B cell (primary cell): ENCODE results near the gene TPST1. TPM values are rescaled to one million over a fixed set of nuclear protein-coding genes. Genes with fewer than 3 reads are reported as not detected.

Experiments used
- ATAC-seq: fragments of 200-7000 bp; cut with Tn5 transposase; one replicate; pipeline ENCODE4 v1.10.0; 2021; ENCODE audit warnings: low read depth, mild to moderate bottlenecking, moderate number of reproducible peaks, moderate library complexity
- CTCF ChIA-PET: fragments of 350-600 bp; sonication (Branson Sonifier 250); formaldehyde crosslinking; loops from one replicate; lab custom pipeline; 2021; ENCODE audit warnings: antibody characterized with exemption, inconsistent platforms; lab: Charles Lee
- POLR2A ChIA-PET: fragments of 350-600 bp; sonication (Branson Sonifier 250); formaldehyde crosslinking; loops from one replicate; lab custom pipeline; 2021; ENCODE audit warnings: antibody characterized with exemption; lab: Charles Lee
- DNase-seq: peaks from one replicate; pipeline ENCODE4 v3.0.0; 2013
- H2AFZ ChIP-seq: 2 replicates; pipeline ENCODE4 v1.6.1; 2012; ENCODE audit warnings: mild to moderate bottlenecking, low read depth, low read length; ENCODE audit not compliant: insufficient read depth, poor library complexity, severe bottlenecking
- H3K27ac ChIP-seq, 2 donors: 1 replicate in 1 of 2; 2 replicates in 1 of 2; pipeline ENCODE4 v1.5.1; 2012 to 2013; ENCODE audit warnings: low read length in 2 of 2, mild to moderate bottlenecking in 2 of 2, moderate library complexity in 1 of 2
- H3K27me3 ChIP-seq, 4 experiments: fragments of 200-600 bp in 1 of 4; sonication (generic) in 1 of 4; replicated peaks in 1 of 4; 1 replicate in 2 of 4; 2 replicates in 2 of 4; pipeline versions ENCODE4 v1.6.1 to v1.7.0; 2013 to 2016; ENCODE audit warnings: low read length in 3 of 4, mild to moderate bottlenecking in 2 of 4, mixed read lengths in 1 of 4, moderate library complexity in 1 of 4; ENCODE audit not compliant: insufficient read depth in 4 of 4, control insufficient read depth in 3 of 4; ENCODE audit errors: control extremely low read depth in 1 of 4
- H3K36me3 ChIP-seq, 2 experiments: replicated peaks in 1 of 2; 1 replicate in 1 of 2; 2 replicates in 1 of 2; pipeline versions ENCODE4 v1.6.1 to v1.7.1; 2013; ENCODE audit warnings: low read length in 1 of 2; ENCODE audit not compliant: insufficient read depth in 2 of 2, control insufficient read depth in 1 of 2; ENCODE audit errors: control extremely low read depth in 1 of 2, extremely low read depth in 1 of 2
- H3K4me1 ChIP-seq, 2 donors: fragments of 200-600 bp in 1 of 2; sonication (generic) in 1 of 2; 1 replicate in 1 of 2; 2 replicates in 1 of 2; pipeline versions ENCODE4 v1.5.1 to v1.6.1; 2013 to 2017; ENCODE audit warnings: low read length in 2 of 2; ENCODE audit not compliant: control insufficient read depth in 2 of 2, insufficient read depth in 2 of 2
- H3K4me2 ChIP-seq: replicated peaks from 2 replicates; pipeline ENCODE3; 2012; ENCODE audit warnings: mild to moderate bottlenecking, low read depth, low read length; ENCODE audit not compliant: poor library complexity, severe bottlenecking
- H3K4me3 ChIP-seq, 5 experiments: fragments of 200-600 bp in 1 of 5; sonication (generic) in 1 of 5; 1 replicate in 3 of 5; 2 replicates in 2 of 5; pipeline versions ENCODE4 v1.5.1 to v1.7.0; 2011 to 2016; ENCODE audit warnings: low read length in 4 of 5, mild to moderate bottlenecking in 4 of 5, low read depth in 2 of 5, control low read depth in 1 of 5, moderate library complexity in 1 of 5; ENCODE audit not compliant: insufficient read depth in 1 of 5; ENCODE audit errors: control extremely low read depth in 1 of 5, extremely low read depth in 1 of 5
- H3K79me2 ChIP-seq: fragments of 200-600 bp; sonication (generic); one replicate; pipeline ENCODE4 v1.6.0; 2016; ENCODE audit warnings: low read length; ENCODE audit not compliant: control insufficient read depth, insufficient read depth
- H3K9ac ChIP-seq: fragments of 200-600 bp; sonication (generic); 2 replicates; pipeline ENCODE4 v1.6.1; 2017; ENCODE audit warnings: mild to moderate bottlenecking, low read length, moderate library complexity
- H3K9me3 ChIP-seq, 3 donors: one replicate each; pipeline versions ENCODE4 v1.6.1 to v1.7.1; 2013; ENCODE audit warnings: low read length in 2 of 3; ENCODE audit not compliant: control insufficient read depth in 2 of 3, insufficient read depth in 1 of 3; ENCODE audit errors: control extremely low read depth in 1 of 3
- H4K20me1 ChIP-seq: 2 replicates; pipeline ENCODE4 v1.6.0; 2012; ENCODE audit warnings: mild to moderate bottlenecking, low read length; ENCODE audit not compliant: insufficient read depth, control insufficient read depth, poor library complexity, severe bottlenecking
- H3K27ac Mint-ChIP-seq: one replicate; pipeline ENCODE4 v1.8.0; 2021; ENCODE audit warnings: mixed read lengths
- H3K27me3 Mint-ChIP-seq: one replicate; pipeline ENCODE4 v1.8.0; 2021; ENCODE audit warnings: mixed read lengths
- H3K4me1 Mint-ChIP-seq: one replicate; pipeline ENCODE4 v1.8.0; 2021; ENCODE audit warnings: mixed read lengths
- H3K4me3 Mint-ChIP-seq: one replicate; pipeline ENCODE4 v1.8.0; 2021; ENCODE audit warnings: mixed read lengths
- H3K9me3 Mint-ChIP-seq: one replicate; pipeline ENCODE4 v1.8.0; 2022; ENCODE audit warnings: mixed read lengths; ENCODE audit not compliant: insufficient read depth
- CTCF ChIP-seq: fragments of 200-600 bp; IDR thresholded peaks from one replicate; pipeline ENCODE4 v1.8.0; 2022; ENCODE audit warnings: antibody characterized with exemption, mild to moderate bottlenecking
- EZH2 ChIP-seq: IDR thresholded peaks from 2 replicates; pipeline ENCODE4 v1.6.1; 2012; ENCODE audit warnings: borderline replicate concordance, low read depth, mild to moderate bottlenecking, moderate library complexity, low read length; ENCODE audit not compliant: insufficient read depth, poor library complexity, severe bottlenecking
- WGBS: methylation state at CpG from one replicate; pipeline ENCODE4 v1.1.5; 2013; ENCODE audit warnings: missing lambda C conversion rate; ENCODE audit not compliant: insufficient coverage; 5-methylcytosine and 5-hydroxymethylcytosine counted together
- intact Hi-C: fragments of 100-400 bp; cut with micrococcal nuclease; formaldehyde crosslinking; loops from one replicate; pipeline ENCODE4 v1.10.0; 2022
- polyA plus RNA-seq: library from polyadenylated mRNA; depleted of rRNA; stranded (reverse); fragments of >200 nt; gene quantifications from 2 replicates; pipeline ENCODE4 v1.2.3, GENCODE V29; 2012
- total RNA-seq, 2 donors: library from RNA; stranded (reverse); fragments of 120-200 nt in 1 of 2; gene quantifications; 1 replicate in 1 of 2; 2 replicates in 1 of 2; pipeline versions ENCODE4 v1.2.3 to v1.2.4, GENCODE V29; 2013 to 2022

The TPST1 gene
- total and polyA plus RNA-seq, 2 donors (not counting 1 experiment from before 2014, with no cell fraction given): 13.0 to 17.0 TPM

DNA sequence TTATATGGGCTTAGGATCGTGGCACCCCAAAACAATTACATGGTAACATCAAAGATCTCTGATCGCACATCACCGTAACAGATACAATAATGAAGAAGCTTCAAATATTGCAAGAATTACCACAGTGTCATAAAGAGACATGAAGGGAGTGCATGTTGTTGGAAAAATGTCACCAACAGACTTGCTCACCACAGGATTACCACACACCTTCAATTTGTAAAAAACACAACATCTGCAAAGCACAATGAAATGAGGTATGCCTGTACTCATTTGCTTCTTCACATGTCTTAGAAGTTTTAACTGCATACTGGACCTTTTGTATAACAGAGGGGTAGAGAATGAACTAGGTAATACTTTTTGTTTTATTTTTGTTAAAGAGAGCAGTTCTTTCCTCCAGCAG is 96.6 kb downstream of the TPST1 start:
- Histone ChIP-seq H3K79me2 (peaks cover 15% of the 10 kb centered on the region), H3K9me3 (peaks cover 2 to 8% (median 5%) of the 10 kb centered on the region in 3 donors), H3K36me3 (peaks cover 0 to 1% of the 10 kb centered on the region in 2 experiments), H2AFZ (no peak overlapping the region), H3K4me1 (no peaks in the 10 kb centered on the region), H3K27ac (no peak overlapping the region), H3K4me3 (no peak overlapping the region), H4K20me1 (peaks cover 13% of the 10 kb centered on the region), H3K9ac (no peak overlapping the region), H3K27me3 (no peaks in the 10 kb centered on the region), H3K4me2 (no peak overlapping the region)
- no peak overlapping the region for H3K4me3 Mint-ChIP-seq
- no peaks in the 10 kb centered on the region for H3K27me3 Mint-ChIP-seq
- no peaks in the 10 kb centered on the region for H3K4me1 Mint-ChIP-seq
- ATAC-seq: no peak
- no CpG with 5 or more reads among the region's 3 CpGs for WGBS
- TF ChIP-seq CTCF (no peak), EZH2 (no peak)
- CTCF ChIA-PET: no interaction called here
- peaks cover 6% of the 10 kb centered on the region for H3K9me3 Mint-ChIP-seq
- H3K27ac Mint-ChIP-seq: no peak overlapping the region
- POLR2A ChIA-PET: no interaction called here
- intact Hi-C loops: no loop called here
- no peak for DNase-seq

GRCh38 chr7:66303454-66304155 is 98.5 kb downstream of the TPST1 start:
- DNase-seq (no peak), ATAC-seq (no peak)
- H3K9me3 ChIP-seq: peaks cover 0 to 5% (median 0%) of the 10 kb centered on the region in 3 donors
- 77% methylated on average over 3 of the region's 8 CpGs for WGBS
- H3K4me2 ChIP-seq: no peak overlapping the region
- Mint-ChIP-seq H3K9me3 (peaks cover 6% of the 10 kb centered on the region), H3K4me3 (no peak overlapping the region), H3K27ac (no peak overlapping the region), H3K4me1 (no peaks in the 10 kb centered on the region), H3K27me3 (no peaks in the 10 kb centered on the region)
- intact Hi-C loops: no loop called here
- POLR2A ChIA-PET: no interaction called here
- H4K20me1 ChIP-seq: peaks cover 19% of the 10 kb centered on the region
- no peaks in the 10 kb centered on the region for H3K4me1 ChIP-seq
- H3K9ac ChIP-seq: no peak overlapping the region
- H3K27ac ChIP-seq: no peak overlapping the region
- no peak for TF ChIP-seq EZH2
- no peak for TF ChIP-seq CTCF
- H3K4me3 ChIP-seq: no peak overlapping the region
- no peak overlapping the region for H2AFZ ChIP-seq
- H3K27me3 ChIP-seq: no peaks in the 10 kb centered on the region
- H3K79me2 ChIP-seq: peaks cover 13% of the 10 kb centered on the region
- CTCF ChIA-PET: no interaction called here
- H3K36me3 ChIP-seq: peaks cover 1 to 2% of the 10 kb centered on the region in 2 experiments
